Activated CD4-positive, CD25-positive, alpha-beta regulatory T cell treated with anti-CD3 and anti-CD28 coated beads, Interleukin-2, amount 50 U/mL, for 72 hours (primary cell): Measurements from ENCODE around the gene LUC7L.
"Not testable (repeated sequence)": the region's sequence is repeated elsewhere in the genome, so short reads cannot be mapped to it uniquely, and the experiment has no call there.

Experiments used
- DNase-seq: peaks from one replicate; pipeline ENCODE4 v3.0.0; 2021

The LUC7L gene

DNA sequence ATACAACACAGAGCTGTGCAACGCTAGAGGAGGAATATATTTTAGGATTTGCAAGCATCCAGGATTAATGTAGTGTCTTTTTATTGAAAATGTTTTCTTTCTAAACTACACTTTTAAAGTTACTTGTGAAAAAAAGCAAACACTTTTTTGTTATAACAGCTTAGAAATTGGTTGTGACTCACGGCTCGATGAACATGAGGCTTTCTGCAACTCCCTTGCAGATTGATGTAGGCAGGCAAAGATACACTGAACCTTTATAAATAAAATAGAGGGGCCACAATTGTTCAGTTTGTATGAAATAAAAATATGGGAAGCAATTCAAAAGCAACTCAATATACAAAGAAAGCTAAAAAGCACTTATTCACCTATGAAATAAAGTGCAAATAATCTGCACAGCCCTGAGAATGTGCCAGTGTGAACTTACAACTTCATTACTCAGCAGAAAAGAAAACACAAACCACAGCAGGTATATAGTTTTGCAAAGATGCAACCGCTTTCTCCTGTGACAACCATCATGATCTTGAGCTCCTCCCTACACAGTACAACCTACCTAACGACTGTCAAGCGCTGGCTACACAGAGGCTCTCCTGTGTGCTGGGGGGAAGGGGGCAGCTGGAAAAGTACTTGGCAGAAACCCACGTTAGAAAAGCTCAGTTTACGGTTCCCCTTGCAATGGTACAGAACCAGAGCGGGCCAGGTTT is 948 bp downstream of the LUC7L start:
- no peak for DNase-seq

DNA sequence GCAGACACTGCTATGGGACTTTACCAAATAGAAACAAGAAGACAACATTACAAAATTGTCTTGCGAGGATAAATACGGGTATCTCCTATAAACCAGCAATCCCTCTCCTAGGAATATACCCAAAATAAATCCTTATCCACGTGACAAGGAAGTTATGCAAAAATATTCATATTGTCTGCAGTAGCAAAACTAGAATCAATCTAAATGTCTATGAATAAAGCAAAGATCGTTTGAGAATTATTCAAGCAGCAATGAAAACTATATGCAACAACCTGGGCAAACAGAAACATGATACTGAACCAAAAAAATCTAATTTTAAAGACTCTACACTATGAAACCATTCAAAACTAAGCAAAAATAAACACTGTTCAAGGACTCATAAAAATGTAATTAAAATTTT is 9.2 kb downstream of the LUC7L start:
- DNase-seq, result no peak

DNA sequence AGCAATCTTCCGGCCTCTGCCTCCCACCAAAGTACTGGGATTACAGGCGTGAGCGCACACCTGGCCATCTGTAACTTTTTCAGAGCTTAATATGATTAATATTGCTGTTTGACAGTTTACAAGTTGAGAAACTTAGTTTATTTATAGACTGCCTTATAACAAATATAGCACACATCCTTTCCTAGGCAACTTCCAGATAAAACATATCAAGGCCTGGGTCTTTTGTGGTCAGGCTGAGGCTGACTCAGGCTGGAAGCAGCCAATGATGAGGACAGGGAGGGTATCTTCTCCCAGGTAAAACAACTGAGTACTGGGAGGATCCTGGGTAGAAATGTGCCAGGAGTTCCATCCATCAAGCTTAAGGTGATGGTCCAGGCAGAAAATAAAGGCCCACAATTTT is 16.2 kb downstream of the LUC7L start:
- DNase-seq, result no peak

DNA sequence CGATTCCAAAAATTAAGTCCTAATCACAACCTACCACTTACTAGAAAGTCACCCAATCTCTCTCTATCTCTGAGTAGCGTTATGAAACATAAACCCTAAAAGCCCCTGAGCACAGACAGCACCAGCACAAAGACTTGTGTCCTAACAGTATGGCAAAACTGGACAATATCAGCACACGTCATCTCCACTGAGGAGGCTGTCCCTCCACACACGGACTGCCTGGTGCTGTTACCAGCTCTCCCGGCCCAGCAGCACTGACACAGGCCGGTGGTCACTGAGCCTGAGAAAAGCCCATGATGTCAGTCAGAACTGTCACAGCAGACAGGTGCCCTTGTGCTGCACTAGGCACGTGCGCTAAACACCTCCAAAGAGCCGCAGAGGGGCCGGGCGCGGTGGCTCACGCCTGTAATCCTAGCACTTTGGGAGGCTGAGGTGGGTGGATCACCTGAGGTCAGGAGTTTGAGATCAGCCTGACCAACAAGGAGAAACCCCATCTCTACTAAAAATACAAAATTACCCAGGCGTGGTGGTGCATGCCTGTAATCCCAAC is 17.5 kb downstream of the LUC7L start:
- not testable (repeated sequence) for DNase-seq

DNA sequence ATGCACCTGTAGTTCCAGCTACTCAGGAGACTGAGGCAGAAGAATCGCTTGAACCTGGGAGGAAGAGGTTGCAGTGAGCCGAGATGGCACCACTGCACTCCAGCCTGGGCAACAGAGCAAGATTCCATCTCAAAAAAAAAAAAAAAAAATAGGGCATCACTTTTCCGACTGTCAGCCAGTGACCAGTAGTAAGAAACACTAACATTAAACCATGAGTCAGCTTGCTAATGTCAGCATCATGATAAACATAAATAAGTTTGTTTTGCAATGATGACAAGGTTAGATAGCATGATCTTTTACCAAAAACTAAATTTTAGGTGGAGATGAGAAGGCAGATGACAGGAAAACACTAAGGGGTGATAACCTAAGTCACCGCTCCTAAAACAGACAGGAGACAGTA is 19.9 kb downstream of the LUC7L start:
- DNase-seq, result not testable (repeated sequence)

DNA sequence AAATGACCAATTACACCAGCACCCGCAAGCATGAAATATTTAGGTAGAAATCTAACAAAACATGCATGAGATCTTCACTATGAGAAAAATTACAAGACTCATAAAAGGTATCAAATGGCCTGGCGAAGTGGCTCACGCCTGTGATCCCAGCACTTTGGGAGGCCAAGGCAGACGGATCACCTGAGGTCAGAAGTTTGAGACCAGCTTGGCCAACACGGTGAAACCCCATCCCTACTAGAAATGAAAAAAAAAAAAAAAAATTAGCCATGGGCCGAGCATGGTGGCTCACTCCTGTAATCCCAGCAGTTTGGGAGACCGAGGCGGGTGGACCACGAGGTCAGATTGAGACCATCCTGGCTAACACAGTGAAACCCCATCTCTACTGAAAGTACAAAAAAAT is 25.2 kb downstream of the LUC7L start:
- not testable (repeated sequence) for DNase-seq

- DNase-seq, result no peak
These were observed 26.0 kb downstream of the LUC7L start for GRCh38 chr16:203246-203645.

GRCh38 chr16:200388-200787 is 28.9 kb downstream of the LUC7L start:
- no peak for DNase-seq

- DNase-seq, result no peak
These were observed 34.7 kb downstream of the LUC7L start for GRCh38 chr16:194516-194915.

DNA sequence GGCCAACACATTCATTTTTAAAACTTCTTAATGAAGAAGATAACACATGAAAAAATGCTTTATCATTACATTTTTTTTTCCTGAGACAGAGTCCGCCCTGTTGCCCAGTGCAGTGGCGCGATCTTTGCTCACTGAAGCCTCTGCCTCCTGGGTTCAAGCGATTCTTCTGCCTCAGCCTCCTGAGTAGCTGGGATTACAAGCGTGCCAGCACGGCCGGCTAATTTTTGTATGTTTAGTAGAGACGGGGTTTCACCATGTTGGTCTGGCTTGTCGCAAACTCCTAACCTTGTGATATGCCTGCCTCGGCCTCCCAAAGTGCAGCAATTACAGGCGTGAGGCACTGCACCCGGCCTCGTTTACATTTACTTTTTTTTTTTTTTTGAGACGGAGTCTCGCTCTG is 35.8 kb downstream of the LUC7L start:
- no peak for DNase-seq

GRCh38 chr16:192686-193085 is 36.6 kb downstream of the LUC7L start:
- no peak for DNase-seq

GRCh38 chr16:191831-192230 is 37.4 kb downstream of the LUC7L start:
- no peak for DNase-seq

- no peak for DNase-seq
These were observed 39.6 kb downstream of the LUC7L start for GRCh38 chr16:189604-190186.

- DNase-seq, result no peak
These were observed 40.6 kb downstream of the LUC7L start for GRCh38 chr16:188674-189073.

GRCh38 chr16:187330-187729 is 41.9 kb downstream of the LUC7L start:
- DNase-seq, result no peak

DNA sequence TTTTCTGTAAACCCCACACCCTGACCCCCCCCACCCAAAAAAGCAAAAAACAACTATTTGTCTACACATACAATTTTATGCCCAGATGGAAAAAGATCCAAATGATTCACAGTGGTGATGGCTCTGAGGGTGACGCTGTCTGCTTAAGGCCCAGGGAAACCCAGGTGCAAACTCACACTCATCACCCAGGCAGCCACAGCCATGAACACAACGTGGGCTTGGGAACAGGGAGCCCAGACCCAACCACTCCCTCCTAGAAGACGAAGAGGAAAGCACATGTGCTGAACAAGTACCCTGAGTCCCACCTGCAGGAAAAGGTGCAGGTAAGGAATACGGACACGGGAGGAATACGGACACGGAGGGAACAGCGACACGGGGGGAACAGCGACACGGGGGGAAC is 43.6 kb downstream of the LUC7L start:
- DNase-seq, result no peak

DNA sequence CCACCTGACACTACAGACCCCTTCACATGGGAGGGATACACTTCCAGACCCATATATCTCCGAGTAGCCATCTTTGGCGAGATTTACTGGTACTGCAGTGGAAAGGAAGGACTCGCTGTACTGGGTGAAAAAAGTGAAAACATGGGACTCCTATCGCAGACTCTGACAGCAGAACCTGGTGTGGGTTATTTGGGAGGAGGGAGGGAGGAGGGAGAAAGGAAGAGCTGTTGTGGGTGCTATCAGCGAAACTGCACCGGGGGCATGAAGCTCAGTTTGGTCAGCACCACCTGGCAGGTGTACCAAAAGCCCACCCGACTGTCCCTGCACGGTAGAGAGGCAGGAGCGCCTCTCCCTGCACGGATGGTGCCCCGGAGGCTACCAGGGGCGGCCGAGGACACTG is 44.0 kb downstream of the LUC7L start:
- DNase-seq, result no peak

- no peak for DNase-seq
These were observed 46.2 kb downstream of the LUC7L start for GRCh38 chr16:183005-183404.

DNA sequence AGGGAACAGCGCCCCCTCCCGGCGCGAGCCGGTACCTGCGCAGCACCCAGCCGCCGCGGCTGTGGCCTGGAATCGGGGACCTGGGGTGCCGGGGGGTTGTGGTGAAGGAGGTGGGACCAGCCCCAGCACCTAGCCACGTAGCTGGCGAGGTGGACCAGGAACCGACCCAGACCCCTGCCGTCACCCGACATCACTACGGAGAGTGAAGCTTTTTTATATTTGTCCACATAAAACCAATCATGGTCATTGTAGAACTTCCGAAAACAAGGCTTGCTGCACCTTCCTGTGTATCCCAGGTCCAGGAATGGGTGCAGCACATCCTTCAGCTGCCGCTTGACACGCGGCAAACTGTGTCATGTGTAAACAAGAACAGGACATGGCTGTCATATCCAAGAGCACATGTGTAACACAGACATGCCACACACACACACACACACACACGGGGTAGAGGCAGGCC is 47.7 kb downstream of the LUC7L start:
- no peak for DNase-seq

- peak; percentile 87 for DNase-seq
These were observed 48.3 kb downstream of the LUC7L start for GRCh38 chr16:180681-181564.

GRCh38 chr16:180101-180675 is 49.1 kb downstream of the LUC7L start, which contains the start of gene HBQ1:
TSS of gene HBQ1 (plus strand) at chr16:180459. CDS start at chr16:180487, 28 bp downstream.
- DNase-seq, result no peak

GRCh38 chr16:179211-180092 is 49.8 kb downstream of the LUC7L start:
- DNase-seq, result no peak
